ENCODE data around the gene MED27. TPM values are rescaled to one million over a fixed set of nuclear protein-coding genes. Genes with fewer than 3 reads are reported as not detected.

Gene MED27
- total and polyA plus RNA-seq, 5 experiments from 2014 or later = 14.3 to 43.4 (median 36.3) TPM

DNA sequence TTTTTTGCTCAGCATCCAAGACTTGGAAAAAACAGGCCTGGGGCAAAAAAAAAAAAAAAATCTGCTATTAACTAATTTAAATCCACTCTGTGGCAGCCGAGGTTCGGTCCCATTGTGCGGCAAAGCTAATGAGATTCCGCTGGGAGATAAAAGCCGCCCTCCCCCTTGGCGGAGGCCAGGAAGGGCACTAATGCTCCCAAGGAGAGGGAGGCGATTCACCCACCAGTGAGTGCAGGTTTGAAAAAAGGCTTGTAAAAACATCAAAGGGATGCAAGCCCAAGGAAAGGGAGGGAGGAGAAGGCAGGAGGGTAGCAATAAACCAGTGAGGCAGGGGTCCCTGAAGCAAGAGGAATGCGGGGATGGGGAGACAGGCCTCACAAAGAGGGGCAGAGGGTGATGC is 210.3 kb downstream of the MED27 start:
- Mint-ChIP-seq H3K9me3 (no peaks in the 10 kb centered on the region), H3K4me1 (peaks cover 0 to 5% (median 1%) of the 10 kb centered on the region in 4 donors), H3K36me3 (peaks cover 0 to 16% (median 0%) of the 10 kb centered on the region in 3 donors), H3K27ac (peak overlapping the region in 1 of 10 donors; percentile 66), H3K27me3 (no peaks in the 10 kb centered on the region), H3K4me3 (no peak overlapping the region)
- ATAC-seq (no peak), DNase-seq (no peak)
- POLR2A ChIA-PET = no interaction called here

DNA sequence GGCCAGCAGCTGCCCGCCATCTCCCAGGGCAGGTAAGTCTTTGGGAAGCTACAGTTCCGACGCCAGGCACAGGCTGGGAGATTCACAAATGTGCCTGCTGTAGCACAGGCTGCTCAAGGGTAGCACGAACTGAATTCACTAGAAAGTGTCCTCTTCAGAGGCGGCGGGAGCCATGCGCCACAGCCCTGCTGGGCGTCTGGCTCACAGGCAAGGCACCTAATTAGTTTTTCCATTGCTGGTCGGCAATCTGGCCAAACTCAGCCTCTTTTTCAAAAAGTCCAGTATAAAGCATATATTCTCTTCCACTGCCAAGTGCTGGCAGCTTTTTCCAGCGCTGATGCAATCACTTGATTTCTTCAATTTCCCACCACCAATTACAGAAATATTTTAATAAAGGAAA is 210.9 kb downstream of the MED27 start:
- POLR2A ChIA-PET = no interaction called here

DNA sequence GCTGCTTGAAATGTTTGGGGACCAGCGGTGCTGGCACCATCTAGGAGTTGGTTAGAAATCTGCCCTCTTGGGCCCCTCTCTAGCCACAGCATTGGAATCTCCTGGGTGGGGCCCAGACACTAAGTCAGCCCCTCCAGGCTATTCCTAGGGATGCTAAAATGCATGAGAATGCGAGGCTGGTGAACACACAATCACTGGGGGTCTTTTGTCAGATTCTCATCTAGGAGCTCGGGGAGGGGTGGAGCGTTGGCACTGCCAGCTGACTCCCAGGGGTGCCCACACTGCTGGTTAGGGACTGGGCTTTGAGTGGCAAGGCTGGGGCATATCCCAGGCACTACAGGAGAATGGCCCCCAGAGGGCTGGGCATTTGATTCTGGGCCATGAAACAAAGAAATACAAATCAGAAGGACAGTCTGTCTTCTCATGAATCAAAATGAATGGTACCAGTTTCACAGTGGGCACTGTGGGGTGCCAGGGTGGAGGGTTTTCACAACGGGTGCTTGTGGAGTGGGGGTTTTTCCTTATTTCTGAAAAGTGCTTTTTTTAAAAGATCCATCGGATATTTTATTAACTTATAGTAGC is 212.0 kb downstream of the MED27 start:
- POLR2A ChIA-PET = no interaction called here
- no peak overlapping the region for H3K27ac Mint-ChIP-seq

More for the DNA sequence above, 210.9 kb downstream of the MED27 start:
- Mint-ChIP-seq H3K4me3 (no peak overlapping the region), H3K36me3 (peaks cover 0 to 18% (median 0%) of the 10 kb centered on the region in 3 donors), H3K9me3 (no peaks in the 10 kb centered on the region), H3K4me1 (peaks cover 0 to 5% (median 1%) of the 10 kb centered on the region in 4 donors), H3K27me3 (no peaks in the 10 kb centered on the region), H3K27ac (peak overlapping the region in 1 of 10 donors; percentile 66)
- DNase-seq = no peak
- no peak for ATAC-seq

DNA sequence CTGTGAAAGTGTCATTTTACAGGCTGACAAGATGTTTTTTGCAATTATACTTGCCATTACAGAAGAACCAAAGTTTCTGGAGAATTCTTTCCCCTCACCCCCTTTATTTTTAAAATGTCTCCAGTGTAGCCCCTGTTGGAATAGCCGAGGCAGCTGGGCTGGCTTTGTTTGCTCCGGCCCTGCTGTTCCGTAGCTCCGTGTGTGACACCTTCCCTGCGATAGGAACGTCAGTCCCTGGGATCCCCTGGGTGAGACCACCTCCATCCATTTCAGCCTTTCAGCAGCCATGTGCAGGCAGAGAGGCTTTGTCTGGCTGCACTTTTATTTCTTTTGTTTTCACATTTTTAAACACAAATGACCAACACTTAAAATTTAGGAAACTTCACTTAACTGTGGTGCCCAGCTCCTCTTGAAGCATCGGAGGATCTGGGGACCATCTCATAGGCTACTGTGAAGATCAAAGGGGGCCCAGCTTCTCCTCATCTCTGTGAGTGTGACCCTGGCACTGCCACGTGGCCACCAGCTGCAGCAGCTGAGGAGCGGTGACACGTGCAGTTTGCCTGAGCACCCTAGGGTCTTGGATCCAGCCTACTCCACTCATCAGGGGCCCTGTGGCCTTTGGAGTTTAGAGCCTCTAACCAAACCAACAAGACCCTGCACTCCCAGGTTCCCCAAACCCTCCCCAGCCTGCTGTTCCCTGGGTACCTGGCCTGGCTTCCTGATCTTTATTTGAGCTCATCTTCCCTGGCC is 214.0 kb downstream of the MED27 start:
- POLR2A ChIA-PET = no interaction called here
- H3K27me3 Mint-ChIP-seq = no peaks in the 10 kb centered on the region
- peaks cover 0 to 35% (median 22%) of the 10 kb centered on the region in 3 donors for H3K36me3 Mint-ChIP-seq
- DNase-seq (no peak), ATAC-seq (no peak)
- H3K9me3 Mint-ChIP-seq = no peaks in the 10 kb centered on the region
- H3K27ac Mint-ChIP-seq = peak overlapping the region in 1 of 10 donors; percentile 81
- H3K4me3 Mint-ChIP-seq = no peak overlapping the region
- peaks cover 0 to 5% (median 1%) of the 10 kb centered on the region in 4 donors for H3K4me1 Mint-ChIP-seq

More for the DNA sequence above, 212.0 kb downstream of the MED27 start:
- no peaks in the 10 kb centered on the region for H3K9me3 Mint-ChIP-seq
- DNase-seq = no peak
- H3K36me3 Mint-ChIP-seq = peaks cover 0 to 20% (median 6%) of the 10 kb centered on the region in 3 donors
- no peak for ATAC-seq
- peaks cover 0 to 5% (median 1%) of the 10 kb centered on the region in 4 donors for H3K4me1 Mint-ChIP-seq
- H3K4me3 Mint-ChIP-seq = no peak overlapping the region
- H3K27me3 Mint-ChIP-seq = no peaks in the 10 kb centered on the region

DNA sequence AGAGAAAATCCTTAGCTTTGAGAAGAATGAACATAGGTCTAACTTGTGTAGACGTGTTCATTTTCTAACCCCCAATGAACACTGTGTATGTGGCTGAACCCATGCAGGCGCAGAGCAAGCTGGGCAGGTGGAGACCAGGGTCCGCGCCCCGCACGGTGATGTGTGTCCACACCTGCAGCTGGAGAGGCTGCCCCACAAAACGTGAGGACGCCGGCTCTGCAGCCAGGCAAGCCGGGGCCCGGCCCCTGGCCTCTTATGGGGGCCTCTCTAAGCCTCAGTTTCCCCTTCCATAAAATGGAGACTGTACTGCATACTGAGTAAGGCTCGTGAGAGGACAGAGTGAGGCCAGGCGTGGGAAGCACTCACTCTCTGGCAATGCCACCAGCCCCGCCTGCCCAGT is 215.1 kb downstream of the MED27 start:
- Mint-ChIP-seq H3K27me3 (no peaks in the 10 kb centered on the region), H3K36me3 (peaks cover 0 to 44% (median 30%) of the 10 kb centered on the region in 3 donors), H3K27ac (no peak overlapping the region)

DNA sequence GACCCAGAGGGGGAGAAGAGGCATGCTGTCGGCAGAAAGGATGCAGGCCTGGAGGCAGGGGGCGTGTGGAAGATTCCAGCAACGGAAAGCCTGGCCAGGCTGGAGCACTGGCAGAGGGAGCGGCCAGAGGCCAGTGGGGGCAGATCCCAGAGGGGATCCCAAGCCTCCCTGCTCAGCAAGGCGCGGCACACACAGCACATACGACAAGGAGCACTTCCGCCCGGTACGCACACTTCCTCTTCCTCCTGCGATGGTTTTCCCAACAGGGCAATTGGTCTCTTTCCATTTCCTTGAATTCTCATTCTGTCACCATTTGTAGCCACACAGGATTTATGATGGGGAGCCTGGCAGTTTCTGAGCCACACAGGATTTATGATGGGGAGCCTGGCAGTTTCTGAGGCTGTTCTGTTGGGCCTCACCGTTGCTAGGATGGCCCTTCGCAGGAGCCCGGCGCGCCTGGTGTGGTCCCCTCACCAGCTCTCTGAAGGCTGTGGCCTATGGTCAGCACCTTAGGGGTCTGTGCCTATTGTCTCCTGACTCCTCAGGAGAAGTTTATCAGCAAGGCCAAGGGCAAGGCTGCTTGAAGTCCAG is 216.3 kb downstream of the MED27 start:
- peaks cover 0 to 48% (median 33%) of the 10 kb centered on the region in 3 donors for H3K36me3 Mint-ChIP-seq
- H3K27me3 Mint-ChIP-seq = no peaks in the 10 kb centered on the region
- peaks cover 0 to 5% (median 1%) of the 10 kb centered on the region in 4 donors for H3K4me1 Mint-ChIP-seq
- H3K9me3 Mint-ChIP-seq = no peaks in the 10 kb centered on the region
- no peak for DNase-seq
- no peak overlapping the region for H3K4me3 Mint-ChIP-seq
- H3K27ac Mint-ChIP-seq = no peak overlapping the region
- POLR2A ChIA-PET = interaction anchor here (0.6 kb wide), 1 partner anchor 225 kb away, joined by 3 read pairs; no protein-coding TSS in a partner anchor
- ATAC-seq = no peak

More for the DNA sequence above, 215.1 kb downstream of the MED27 start:
- Mint-ChIP-seq H3K4me1 (peaks cover 0 to 5% (median 1%) of the 10 kb centered on the region in 4 donors), H3K9me3 (no peaks in the 10 kb centered on the region), H3K4me3 (no peak overlapping the region)
- POLR2A ChIA-PET = no interaction called here
- DNase-seq (no peak), ATAC-seq (no peak)

DNA sequence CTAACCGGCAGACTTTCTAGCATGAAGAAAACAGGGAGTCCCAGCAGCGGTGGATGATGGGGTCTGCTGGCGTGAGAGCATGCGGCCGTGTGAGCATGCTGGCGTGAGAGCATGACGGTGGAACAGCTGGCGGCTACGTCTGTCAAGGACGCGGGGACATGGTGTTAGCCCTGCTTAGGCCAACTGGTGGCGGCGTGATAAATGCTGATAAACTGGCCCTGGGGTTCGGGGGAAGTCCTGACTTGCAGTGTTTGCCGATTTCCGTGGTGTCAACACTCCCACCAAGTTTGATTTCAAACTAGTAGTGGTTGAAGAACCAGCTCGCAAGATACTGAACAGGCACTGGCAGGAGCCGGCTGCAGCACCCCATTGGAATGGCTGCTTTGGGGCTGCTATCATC is 217.4 kb downstream of the MED27 start:
- peaks cover 0 to 5% (median 1%) of the 10 kb centered on the region in 4 donors for H3K4me1 Mint-ChIP-seq
- ATAC-seq = no peak
- DNase-seq = no peak
- no peaks in the 10 kb centered on the region for H3K27me3 Mint-ChIP-seq
- H3K4me3 Mint-ChIP-seq = no peak overlapping the region
- H3K9me3 Mint-ChIP-seq = no peaks in the 10 kb centered on the region
- H3K36me3 Mint-ChIP-seq = peaks cover 0 to 48% (median 33%) of the 10 kb centered on the region in 3 donors
- POLR2A ChIA-PET = no interaction called here
- H3K27ac Mint-ChIP-seq = no peak overlapping the region

DNA sequence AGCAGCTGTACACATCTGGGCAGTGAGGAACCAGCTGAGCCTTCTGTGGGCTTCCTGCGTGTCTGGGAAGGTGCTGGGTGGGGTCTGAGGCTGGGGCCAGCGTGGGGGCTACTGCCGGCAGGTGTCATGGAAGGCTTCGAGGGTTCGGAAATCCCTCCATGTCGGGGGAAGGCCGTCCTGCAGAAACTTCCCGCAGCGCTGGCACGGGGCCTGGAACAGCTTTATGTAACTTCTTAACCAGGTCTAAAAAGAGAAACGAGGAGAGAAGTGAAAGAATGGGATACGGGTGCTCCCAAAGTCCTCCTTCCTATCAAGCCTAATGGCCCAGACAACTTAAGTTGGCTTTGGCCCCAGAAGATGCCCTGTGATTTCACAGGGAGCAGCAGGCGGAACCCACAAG is 219.2 kb downstream of the MED27 start:
- no peaks in the 10 kb centered on the region for H3K4me1 Mint-ChIP-seq
- peaks cover 0 to 42% (median 33%) of the 10 kb centered on the region in 3 donors for H3K36me3 Mint-ChIP-seq
- H3K27ac Mint-ChIP-seq = no peak overlapping the region
- H3K27me3 Mint-ChIP-seq = no peaks in the 10 kb centered on the region
- POLR2A ChIA-PET = no interaction called here
- no peaks in the 10 kb centered on the region for H3K9me3 Mint-ChIP-seq
- no peak overlapping the region for H3K4me3 Mint-ChIP-seq
- no peak for DNase-seq
- ATAC-seq = no peak

DNA sequence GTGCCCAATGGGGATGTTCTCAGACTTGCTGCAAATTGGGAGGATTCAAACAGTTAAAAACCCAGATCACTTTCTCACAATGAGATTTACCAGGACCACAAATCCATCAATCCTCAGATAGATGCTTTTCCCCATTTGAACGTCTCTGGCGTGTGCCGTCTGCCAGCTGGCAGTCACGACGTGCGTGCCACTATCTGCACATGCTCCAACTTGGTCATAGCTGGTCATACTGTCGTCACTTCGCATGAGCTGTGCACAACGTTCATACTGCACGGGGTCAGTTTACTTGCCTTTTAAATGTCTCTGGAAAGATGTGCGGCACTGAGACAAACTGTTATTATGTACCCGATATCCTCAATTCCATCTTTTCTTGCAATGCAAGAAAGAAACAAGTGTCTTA is 221.5 kb downstream of the MED27 start:
- Mint-ChIP-seq H3K9me3 (no peaks in the 10 kb centered on the region), H3K4me1 (no peaks in the 10 kb centered on the region), H3K27me3 (no peaks in the 10 kb centered on the region), H3K36me3 (peaks cover 0 to 39% (median 30%) of the 10 kb centered on the region in 3 donors), H3K27ac (no peak overlapping the region), H3K4me3 (no peak overlapping the region)
- ATAC-seq (no peak), DNase-seq (no peak)
- POLR2A ChIA-PET = no interaction called here

DNA sequence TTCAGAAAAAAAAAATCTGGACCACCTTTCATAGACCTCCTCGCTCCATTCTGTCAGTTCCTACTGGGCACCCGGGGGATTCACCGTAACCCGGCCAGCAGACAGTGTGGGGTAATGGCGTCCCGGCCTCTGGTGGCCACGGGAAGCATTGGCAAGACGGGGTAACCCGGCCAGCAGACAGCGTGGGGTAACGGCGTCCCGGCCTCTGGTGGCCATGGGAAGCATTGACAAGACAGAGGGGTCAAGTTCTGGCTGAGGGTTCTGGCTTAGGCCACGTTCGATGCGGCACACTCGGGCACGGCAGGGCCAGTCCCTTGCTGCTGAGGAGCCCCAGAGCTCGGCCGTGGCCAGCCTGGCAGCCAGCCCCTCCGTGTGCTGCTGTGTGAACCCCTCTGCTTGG is 223.6 kb downstream of the MED27 start:
- POLR2A ChIA-PET = no interaction called here
- no peak for ATAC-seq
- no peak overlapping the region for H3K4me3 Mint-ChIP-seq

DNA sequence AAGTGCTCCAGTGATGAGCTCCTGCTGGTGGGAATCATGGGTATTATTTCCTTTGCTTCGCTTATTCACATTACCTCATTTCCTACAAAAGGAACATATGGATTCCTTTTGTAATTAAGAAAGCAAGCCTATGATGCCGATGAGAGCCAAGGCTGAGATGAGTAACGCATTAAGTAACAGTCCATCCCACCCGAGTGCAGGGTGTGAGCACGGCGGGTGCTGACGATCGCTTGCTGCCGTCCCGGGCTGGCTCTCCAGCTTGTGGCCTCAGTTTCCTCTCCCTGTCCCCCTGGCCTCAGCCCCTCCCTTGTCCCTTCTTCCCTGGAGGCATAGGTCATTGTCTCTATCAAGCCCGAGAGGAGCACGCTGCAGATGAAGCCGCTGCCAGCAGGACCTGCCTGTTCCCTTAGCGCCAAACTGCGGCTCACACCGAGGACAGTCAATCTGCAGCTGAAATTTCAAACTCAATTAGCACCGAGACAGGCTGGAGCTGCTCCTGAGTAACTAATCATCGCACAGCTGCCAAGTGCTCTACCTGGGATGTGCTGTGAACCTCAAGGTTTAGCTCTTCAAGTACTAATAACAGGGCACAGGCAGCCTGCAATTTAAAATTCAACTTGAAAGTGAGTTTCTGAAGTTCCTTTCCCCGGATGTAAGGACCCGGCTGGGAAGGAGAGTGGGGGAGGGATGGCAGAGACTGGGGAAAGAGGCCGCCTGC is 224.6 kb downstream of the MED27 start:
- POLR2A ChIA-PET = no interaction called here
- H3K36me3 Mint-ChIP-seq = peaks cover 0 to 11% (median 11%) of the 10 kb centered on the region in 3 donors
- H3K4me3 Mint-ChIP-seq = no peak overlapping the region
- DNase-seq = no peak
- peak overlapping the region in 1 of 10 donors; percentile 22 for H3K27ac Mint-ChIP-seq
- no peaks in the 10 kb centered on the region for H3K9me3 Mint-ChIP-seq
- ATAC-seq = no peak
- no peaks in the 10 kb centered on the region for H3K27me3 Mint-ChIP-seq
- H3K4me1 Mint-ChIP-seq = no peaks in the 10 kb centered on the region

More for the DNA sequence above, 223.6 kb downstream of the MED27 start:
- Mint-ChIP-seq H3K27ac (no peak overlapping the region), H3K27me3 (no peaks in the 10 kb centered on the region), H3K9me3 (no peaks in the 10 kb centered on the region), H3K36me3 (peaks cover 0 to 21% (median 18%) of the 10 kb centered on the region in 3 donors), H3K4me1 (no peaks in the 10 kb centered on the region)
- DNase-seq = no peak

DNA sequence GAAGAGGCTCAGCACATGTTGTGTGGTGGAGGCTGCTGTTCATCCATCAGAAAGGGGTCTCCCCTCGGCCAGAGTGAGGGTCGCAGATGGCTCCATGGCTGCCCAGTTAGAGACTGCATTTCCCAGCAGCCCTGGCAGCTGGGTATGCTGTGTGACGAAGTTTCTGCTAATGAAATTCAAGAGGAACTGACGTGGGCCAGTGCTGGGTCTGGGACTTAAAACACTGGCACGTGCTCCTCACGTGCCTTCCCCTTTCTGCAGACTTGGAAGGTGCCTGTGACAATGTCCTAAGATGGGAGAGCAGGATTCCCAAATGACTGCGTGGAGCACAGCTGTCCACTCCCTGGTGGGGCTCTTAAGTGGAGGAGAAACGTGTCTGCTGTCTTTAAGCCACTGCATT is 225.3 kb downstream of the MED27 start:
- H3K27me3 Mint-ChIP-seq = no peaks in the 10 kb centered on the region
- no peaks in the 10 kb centered on the region for H3K4me1 Mint-ChIP-seq
- no peak for ATAC-seq
- no peaks in the 10 kb centered on the region for H3K9me3 Mint-ChIP-seq
- H3K36me3 Mint-ChIP-seq = peaks cover 0 to 5% (median 5%) of the 10 kb centered on the region in 3 donors
- no peak for DNase-seq
- no peak overlapping the region for H3K27ac Mint-ChIP-seq
- POLR2A ChIA-PET = no interaction called here
- no peak overlapping the region for H3K4me3 Mint-ChIP-seq

DNA sequence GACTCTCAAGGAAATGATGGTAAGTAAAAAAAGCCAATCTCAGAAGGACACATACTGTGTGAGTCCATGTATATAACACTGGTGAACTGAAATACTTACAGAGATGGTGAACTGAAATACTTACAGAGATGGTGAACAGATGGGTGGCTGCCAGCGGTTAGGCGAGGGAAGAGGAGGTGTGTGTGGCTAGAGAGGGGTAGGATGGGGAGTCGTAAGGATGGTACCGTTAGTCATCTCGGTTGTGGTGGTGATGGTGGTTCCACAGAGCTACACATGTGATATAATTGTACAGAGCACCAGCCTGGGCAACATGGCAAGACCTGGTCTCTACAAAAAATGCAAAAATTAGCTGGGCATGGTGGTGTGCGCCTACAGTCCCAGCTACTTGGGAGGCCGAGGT is 226.2 kb downstream of the MED27 start:
- POLR2A ChIA-PET = no interaction called here
- ATAC-seq (no peak), DNase-seq (no peak)
- Mint-ChIP-seq H3K27ac (no peak overlapping the region), H3K4me1 (no peaks in the 10 kb centered on the region), H3K9me3 (no peaks in the 10 kb centered on the region), H3K4me3 (no peak overlapping the region), H3K36me3 (peaks cover 0 to 4% (median 0%) of the 10 kb centered on the region in 3 donors), H3K27me3 (no peaks in the 10 kb centered on the region)

Data from naive thymus-derived CD8-positive, alpha-beta T cell (primary cell).